ENCODE results near the gene FAM120B.

DNA sequence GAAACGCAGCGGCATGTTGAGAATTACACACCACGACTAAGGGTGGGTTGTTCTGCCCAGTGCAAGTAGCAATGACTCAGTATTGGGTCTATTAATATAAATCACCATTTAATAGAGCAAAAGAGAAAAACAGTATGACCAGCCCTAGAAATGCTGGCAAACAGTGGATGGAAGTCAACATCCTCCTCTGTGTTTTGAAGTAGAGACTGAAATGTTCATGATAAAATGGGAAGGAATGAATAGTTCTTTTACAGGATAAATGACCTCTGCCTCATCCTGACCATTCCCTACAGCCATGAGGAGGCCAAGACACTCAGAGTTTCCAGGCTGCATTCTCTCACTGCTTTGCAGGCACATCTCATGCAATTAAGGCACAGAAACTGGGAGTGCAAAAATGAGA is 134.8 kb downstream of the FAM120B start:
- TF ChIP-seq EZH2phosphoT487 (IDR thresholded peaks at IDR 0.05; ENCODE audit: borderline replicate concordance, low read length): no peak
- TF ChIP-seq, protein P1, sequence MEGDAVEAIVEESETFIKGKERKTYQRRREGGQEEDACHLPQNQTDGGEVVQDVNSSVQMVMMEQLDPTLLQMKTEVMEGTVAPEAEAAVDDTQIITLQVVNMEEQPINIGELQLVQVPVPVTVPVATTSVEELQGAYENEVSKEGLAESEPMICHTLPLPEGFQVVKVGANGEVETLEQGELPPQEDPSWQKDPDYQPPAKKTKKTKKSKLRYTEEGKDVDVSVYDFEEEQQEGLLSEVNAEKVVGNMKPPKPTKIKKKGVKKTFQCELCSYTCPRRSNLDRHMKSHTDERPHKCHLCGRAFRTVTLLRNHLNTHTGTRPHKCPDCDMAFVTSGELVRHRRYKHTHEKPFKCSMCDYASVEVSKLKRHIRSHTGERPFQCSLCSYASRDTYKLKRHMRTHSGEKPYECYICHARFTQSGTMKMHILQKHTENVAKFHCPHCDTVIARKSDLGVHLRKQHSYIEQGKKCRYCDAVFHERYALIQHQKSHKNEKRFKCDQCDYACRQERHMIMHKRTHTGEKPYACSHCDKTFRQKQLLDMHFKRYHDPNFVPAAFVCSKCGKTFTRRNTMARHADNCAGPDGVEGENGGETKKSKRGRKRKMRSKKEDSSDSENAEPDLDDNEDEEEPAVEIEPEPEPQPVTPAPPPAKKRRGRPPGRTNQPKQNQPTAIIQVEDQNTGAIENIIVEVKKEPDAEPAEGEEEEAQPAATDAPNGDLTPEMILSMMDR (IDR thresholded peaks at IDR 0.05; ENCODE audit: low read depth, low read length, poor library complexity, severe bottlenecking): no peak
